ENCODE results near the gene METTL1. TPM values are rescaled to one million over a fixed set of nuclear protein-coding genes. Genes with fewer than 3 reads are reported as not detected.
"Not testable (repeated sequence)": the region's sequence is repeated elsewhere in the genome, so short reads cannot be mapped to it uniquely, and the experiment has no call there.

METTL1 gene
- total RNA-seq, 1 donor from 2014 or later: 5.8 TPM

DNA sequence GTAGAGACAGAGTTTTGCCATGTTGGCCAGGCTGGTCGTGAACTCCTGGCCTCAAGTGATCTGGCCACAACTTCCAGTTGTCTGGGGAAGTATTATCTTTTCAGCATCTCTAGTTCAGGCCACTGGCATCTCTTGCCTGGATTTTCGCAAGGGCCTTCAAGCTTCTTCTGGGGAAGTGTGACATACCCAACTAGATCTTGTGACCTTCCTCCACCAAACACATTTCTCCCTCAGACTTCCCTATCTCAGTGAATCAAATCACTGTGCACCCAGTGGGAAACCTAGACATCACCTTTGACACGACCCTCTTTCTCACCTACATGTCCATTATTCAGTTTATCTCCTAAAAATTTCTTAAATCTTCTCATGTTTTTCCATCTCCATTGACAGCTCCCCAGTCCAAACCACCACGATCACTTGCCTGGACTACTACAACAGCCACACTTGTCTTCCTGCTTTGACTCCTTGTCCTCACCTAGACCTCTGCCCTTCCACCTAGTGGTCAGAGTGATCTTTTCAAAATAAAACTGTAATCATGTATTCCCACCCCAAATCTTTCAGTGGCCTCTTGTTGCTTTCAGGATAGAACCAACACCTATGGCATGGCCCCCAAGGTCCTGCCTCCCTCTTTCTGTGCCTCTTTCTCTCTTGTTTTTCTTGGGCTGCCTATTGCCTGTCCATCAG, 3.8 kb upstream of the METTL1 start:
- Histone ChIP-seq H3K36me3 (ENCODE audit: control insufficient read depth, insufficient read depth, low read length) (peaks cover 2% of the 10 kb centered on the region), H3K4me3 (ENCODE audit: low read depth, low read length) (no peak overlapping the region), H3K27me3 (ENCODE audit: control insufficient read depth, insufficient read depth, low read length) (no peaks in the 10 kb centered on the region)
- FAIRE-seq (no peak), DNase-seq (ENCODE audit: low read depth) (no peak)
- TF ChIP-seq, protein P1, sequence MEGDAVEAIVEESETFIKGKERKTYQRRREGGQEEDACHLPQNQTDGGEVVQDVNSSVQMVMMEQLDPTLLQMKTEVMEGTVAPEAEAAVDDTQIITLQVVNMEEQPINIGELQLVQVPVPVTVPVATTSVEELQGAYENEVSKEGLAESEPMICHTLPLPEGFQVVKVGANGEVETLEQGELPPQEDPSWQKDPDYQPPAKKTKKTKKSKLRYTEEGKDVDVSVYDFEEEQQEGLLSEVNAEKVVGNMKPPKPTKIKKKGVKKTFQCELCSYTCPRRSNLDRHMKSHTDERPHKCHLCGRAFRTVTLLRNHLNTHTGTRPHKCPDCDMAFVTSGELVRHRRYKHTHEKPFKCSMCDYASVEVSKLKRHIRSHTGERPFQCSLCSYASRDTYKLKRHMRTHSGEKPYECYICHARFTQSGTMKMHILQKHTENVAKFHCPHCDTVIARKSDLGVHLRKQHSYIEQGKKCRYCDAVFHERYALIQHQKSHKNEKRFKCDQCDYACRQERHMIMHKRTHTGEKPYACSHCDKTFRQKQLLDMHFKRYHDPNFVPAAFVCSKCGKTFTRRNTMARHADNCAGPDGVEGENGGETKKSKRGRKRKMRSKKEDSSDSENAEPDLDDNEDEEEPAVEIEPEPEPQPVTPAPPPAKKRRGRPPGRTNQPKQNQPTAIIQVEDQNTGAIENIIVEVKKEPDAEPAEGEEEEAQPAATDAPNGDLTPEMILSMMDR (IDR thresholded peaks at IDR 0.05; ENCODE audit: insufficient read depth, low read length, severe bottlenecking): no peak

DNA sequence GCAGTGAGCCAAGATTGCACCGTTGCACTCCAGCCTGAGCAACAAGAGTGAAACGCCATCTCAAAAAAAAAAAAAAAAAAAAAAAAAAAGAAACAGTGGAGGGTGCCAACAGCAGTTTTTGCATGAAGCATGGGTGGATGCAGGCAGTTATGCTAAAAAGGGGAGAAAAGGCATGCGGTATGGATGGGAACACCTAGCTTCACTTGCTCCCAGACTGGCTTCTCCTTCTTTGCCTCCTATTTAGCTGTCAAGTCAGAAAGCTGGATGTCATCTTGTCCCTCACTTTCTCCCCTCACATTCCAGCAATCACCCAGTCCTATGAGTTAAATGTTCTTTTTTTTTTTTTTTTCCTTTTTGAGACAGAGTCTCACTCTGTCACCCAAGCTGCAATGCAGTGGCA, 3.1 kb upstream of the METTL1 start:
- H3K36me3 ChIP-seq (ENCODE audit: control insufficient read depth, insufficient read depth, low read length): peaks cover 3% of the 10 kb centered on the region
- H3K27me3 ChIP-seq (ENCODE audit: control insufficient read depth, insufficient read depth, low read length): no peaks in the 10 kb centered on the region
- FAIRE-seq (no peak), DNase-seq (ENCODE audit: low read depth) (no peak)
- H3K4me3 ChIP-seq (ENCODE audit: low read depth, low read length): no peak overlapping the region
- TF ChIP-seq, protein P1 (IDR thresholded peaks at IDR 0.05; ENCODE audit: insufficient read depth, low read length, severe bottlenecking): no peak

GRCh38 chr12:57774634-57775033, 2.7 kb upstream of the METTL1 start:
- not testable (repeated sequence) for H3K4me3 ChIP-seq (ENCODE audit: low read depth, low read length); FAIRE-seq

DNA sequence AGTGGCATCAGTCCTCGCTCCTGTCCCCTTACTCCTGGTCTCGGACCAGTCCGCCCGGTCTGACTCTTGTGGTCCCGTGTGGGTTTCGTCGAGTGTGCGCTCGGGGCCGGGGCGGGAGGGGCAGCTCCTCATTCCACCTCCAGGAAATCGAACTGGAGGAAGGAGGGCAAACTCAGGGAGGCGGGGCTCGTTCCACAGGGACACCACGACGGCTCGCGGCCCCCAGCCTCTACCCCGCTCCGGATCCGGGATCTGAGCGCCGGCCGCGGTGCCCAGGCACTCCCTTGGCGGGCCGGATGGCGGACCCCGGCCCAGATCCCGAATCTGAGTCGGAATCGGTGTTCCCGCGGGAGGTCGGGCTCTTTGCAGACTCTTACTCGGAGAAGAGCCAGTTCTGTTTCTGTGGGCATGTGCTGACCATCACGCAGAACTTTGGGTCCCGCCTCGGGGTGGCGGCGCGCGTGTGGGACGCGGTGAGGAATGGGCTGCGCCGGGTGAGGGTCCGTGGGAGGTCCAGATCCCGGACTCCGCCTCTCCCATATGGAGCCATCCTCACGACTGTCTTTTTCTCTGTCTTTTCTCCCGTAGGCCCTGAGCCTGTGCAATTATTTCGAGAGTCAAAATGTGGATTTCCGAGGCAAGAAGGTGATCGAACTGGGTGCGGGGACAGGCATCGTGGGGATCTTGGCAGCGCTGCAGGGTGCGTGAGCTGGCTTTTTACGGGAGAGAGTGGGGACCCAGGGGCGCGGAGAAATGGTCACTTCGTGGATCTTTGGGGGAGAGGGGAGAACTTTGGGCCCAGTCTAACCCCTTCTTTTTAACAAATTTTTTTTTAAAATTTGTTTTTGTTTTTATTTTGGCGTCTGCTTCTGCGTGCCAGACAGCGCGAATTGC, 771 bp upstream of the METTL1 start, which contains the start of gene EEF1AKMT3:
EEF1AKMT3 (plus strand) TSS at position 186 of the 894 bp plus-strand sequence; CDS start at position 297, 111 bp downstream.
- TF ChIP-seq, protein P1 (IDR thresholded peaks at IDR 0.05; ENCODE audit: insufficient read depth, low read length, severe bottlenecking): no peak
- Histone ChIP-seq H3K36me3 (ENCODE audit: control insufficient read depth, insufficient read depth, low read length) (peaks cover 3% of the 10 kb centered on the region), H3K27me3 (ENCODE audit: control insufficient read depth, insufficient read depth, low read length) (no peaks in the 10 kb centered on the region), H3K4me3 (ENCODE audit: low read depth, low read length) (peak within 1 kb of the TSS; percentile 73)
- no peak for DNase-seq (ENCODE audit: low read depth)
- FAIRE-seq: no peak

More at GRCh38 chr12:57774634-57775033, 2.7 kb upstream of the METTL1 start:
- H3K27me3 ChIP-seq (ENCODE audit: control insufficient read depth, insufficient read depth, low read length); H3K36me3 ChIP-seq (ENCODE audit: control insufficient read depth, insufficient read depth, low read length); DNase-seq (ENCODE audit: low read depth): not testable (repeated sequence)

DNA sequence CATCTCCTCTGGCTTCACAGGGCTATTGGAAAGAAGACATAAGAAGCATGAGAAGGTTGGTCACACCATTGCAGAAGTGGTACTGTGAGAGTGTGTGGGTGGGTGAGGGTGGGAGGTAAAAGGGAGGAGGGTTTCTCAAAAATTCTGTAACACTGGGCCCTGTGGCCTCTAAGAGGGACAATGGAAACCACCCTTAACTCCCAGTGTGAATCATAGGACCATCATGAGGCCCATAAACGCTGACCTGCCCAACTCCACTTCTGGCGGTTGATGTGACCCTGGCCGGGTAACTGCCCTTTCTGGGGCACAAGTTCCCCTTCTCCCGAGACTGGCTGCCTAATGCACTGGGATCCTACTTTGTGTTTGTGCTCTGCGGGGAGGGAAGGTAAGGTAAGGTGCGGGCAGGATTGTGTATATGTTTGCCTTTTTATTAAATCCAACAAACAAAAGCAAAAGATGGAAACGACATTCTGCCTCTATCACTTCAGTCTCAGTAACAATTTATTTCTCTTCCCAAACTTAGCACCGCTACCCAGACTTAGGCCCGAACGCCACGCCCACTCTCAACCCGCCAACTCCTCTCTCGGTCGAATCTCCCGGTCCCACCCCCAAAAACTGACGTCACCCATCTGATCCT, 551 bp downstream of the METTL1 start:
- TF ChIP-seq, protein P1 (IDR thresholded peaks at IDR 0.05; ENCODE audit: insufficient read depth, low read length, severe bottlenecking): no peak
- H3K4me3 ChIP-seq (ENCODE audit: low read depth, low read length): peak overlapping the region; percentile 73
- H3K27me3 ChIP-seq (ENCODE audit: control insufficient read depth, insufficient read depth, low read length): no peaks in the 10 kb centered on the region
- peak; percentile 85 for DNase-seq (ENCODE audit: low read depth)
- H3K36me3 ChIP-seq (ENCODE audit: control insufficient read depth, insufficient read depth, low read length): peaks cover 3% of the 10 kb centered on the region
- no peak for FAIRE-seq

GRCh38 chr12:57770734-57771133, 1.2 kb downstream of the METTL1 start:
- FAIRE-seq: no peak
- peaks cover 3% of the 10 kb centered on the region for H3K36me3 ChIP-seq (ENCODE audit: control insufficient read depth, insufficient read depth, low read length)
- H3K4me3 ChIP-seq (ENCODE audit: low read depth, low read length): no peak overlapping the region
- no peak for DNase-seq (ENCODE audit: low read depth)
- TF ChIP-seq, protein P1 (IDR thresholded peaks at IDR 0.05; ENCODE audit: insufficient read depth, low read length, severe bottlenecking): no peak
- H3K27me3 ChIP-seq (ENCODE audit: control insufficient read depth, insufficient read depth, low read length): no peaks in the 10 kb centered on the region

Measured in bronchial epithelial cell (primary cell).